ENCODE results near the gene GNG8. TPM values are rescaled to one million over a fixed set of nuclear protein-coding genes. Genes with fewer than 3 reads are reported as not detected.

Gene GNG8
- total RNA-seq, 3 donors from 2014 or later: 2.3 TPM; not detected in 2

DNA sequence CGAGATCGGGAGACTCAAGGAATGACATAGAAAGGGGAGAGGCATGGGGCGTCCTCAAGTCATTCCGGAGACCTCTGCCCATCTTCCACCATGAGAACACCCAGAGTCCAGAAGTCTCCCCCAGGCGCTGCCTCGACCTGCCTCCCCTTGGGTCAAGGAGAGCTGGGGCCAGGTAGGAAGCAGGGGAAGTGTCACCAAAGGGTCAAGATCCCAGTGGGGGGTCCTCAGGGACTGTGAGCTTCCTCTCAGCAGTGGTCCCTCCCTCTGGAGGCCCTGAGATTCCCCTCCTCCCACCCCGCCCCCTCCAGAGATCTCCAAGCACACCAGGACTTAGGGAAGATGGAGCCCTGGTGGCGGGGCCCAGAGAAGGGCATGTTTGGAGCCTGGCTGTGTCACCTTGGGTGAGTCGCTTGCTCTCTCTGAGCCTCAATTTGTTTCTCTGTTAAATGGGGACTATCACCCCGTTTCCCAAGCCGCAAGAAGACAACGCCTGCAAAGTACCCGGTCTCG lies 24.1 kb upstream of the GNG8 start:
- Histone ChIP-seq H3K4me3 (no peak overlapping the region), H3K36me3 (ENCODE audit: low read depth) (peaks cover 4% of the 10 kb centered on the region), H3K4me1 (ENCODE audit: low read depth) (peaks cover 16% of the 10 kb centered on the region), H3K9me3 (peaks cover 2% of the 10 kb centered on the region)
- peak in 2 of 3 donors; percentile 23 to 35 for DNase-seq
- intact Hi-C loops (cut with DNase I, micrococcal nuclease): loop anchor here (2.0 to 5.0 kb wide), 2 partner anchors 43 to 45 kb away; no protein-coding TSS in a partner anchor
- TF ChIP-seq, protein P1, sequence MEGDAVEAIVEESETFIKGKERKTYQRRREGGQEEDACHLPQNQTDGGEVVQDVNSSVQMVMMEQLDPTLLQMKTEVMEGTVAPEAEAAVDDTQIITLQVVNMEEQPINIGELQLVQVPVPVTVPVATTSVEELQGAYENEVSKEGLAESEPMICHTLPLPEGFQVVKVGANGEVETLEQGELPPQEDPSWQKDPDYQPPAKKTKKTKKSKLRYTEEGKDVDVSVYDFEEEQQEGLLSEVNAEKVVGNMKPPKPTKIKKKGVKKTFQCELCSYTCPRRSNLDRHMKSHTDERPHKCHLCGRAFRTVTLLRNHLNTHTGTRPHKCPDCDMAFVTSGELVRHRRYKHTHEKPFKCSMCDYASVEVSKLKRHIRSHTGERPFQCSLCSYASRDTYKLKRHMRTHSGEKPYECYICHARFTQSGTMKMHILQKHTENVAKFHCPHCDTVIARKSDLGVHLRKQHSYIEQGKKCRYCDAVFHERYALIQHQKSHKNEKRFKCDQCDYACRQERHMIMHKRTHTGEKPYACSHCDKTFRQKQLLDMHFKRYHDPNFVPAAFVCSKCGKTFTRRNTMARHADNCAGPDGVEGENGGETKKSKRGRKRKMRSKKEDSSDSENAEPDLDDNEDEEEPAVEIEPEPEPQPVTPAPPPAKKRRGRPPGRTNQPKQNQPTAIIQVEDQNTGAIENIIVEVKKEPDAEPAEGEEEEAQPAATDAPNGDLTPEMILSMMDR (IDR thresholded peaks at IDR 0.05): no peak
- no peak for ATAC-seq

DNA sequence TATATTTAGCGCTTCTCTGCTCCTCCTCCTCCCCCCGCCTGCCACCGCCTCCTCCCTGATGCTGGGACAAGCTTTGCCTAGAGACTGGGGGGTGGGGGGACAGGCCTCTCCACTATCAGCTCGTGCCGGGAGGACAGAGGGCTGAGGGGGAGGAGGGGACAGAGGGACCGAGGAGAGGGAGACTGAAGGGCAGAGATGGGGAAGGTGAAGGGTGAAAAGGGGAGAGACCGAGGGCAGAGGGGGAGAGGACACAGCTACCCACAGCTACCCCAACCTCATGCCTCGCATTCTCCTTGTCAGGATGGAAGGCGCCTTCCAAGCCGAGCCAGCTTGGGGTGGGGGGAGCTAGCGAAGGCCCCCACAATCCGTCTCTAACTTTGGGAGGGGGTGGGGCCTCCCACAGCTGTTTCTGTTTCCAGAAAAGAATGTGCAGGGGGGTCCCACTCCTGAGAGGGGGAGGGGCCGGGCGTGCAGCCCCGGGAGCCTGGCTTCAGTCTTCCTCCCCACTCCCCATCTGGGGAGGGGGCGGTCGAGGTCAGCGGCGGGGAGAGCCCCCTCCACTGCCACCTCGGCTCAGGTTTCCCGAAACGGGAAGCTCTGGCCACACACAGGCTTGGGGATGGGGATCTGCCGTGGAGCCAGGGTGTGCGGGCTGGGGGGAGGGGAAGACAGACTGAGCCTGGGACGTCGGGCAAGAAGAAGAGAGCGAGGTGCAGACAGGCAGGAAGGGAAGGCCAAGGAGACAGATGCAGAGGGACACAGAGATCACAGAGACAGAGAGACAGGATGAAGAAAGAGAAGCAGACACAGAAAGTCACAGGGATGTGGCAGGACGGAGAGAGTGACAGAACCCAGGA lies 23.4 kb upstream of the GNG8 start:
- no peak overlapping the region for H3K4me3 ChIP-seq
- TF ChIP-seq, protein P1 (IDR thresholded peaks at IDR 0.05): no peak
- DNase-seq (peak; percentile 38 to 61 (median 40)), ATAC-seq (no peak)
- intact Hi-C loops (cut with DNase I, micrococcal nuclease): loop anchor here (2.0 to 5.0 kb wide), 2 partner anchors 42 to 45 kb away; no protein-coding TSS in a partner anchor
- H3K9me3 ChIP-seq: peaks cover 2% of the 10 kb centered on the region
- H3K4me1 ChIP-seq (ENCODE audit: low read depth): peaks cover 16% of the 10 kb centered on the region
- peaks cover 4% of the 10 kb centered on the region for H3K36me3 ChIP-seq (ENCODE audit: low read depth)

DNA sequence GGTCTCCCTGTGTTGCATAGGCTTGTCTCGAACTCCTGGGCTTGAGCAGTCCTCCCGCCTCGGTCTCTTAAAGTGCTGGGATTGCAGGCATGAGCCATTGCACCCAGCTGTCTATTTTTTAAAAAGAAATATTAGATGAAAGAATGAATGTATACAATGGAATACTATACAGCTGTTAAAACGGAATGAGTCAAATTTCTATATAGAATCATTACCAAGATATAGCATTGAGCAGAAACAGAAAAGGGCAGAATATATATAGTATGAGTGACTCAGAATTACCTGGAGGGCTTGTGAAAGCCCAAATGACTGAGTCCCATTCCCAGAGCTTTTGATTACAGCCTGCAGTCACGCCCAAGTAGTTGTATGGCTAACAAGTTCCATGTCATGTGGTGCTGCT lies 20.5 kb upstream of the GNG8 start:
- Histone ChIP-seq H3K4me1 (ENCODE audit: low read depth) (peaks cover 9% of the 10 kb centered on the region), H3K36me3 (ENCODE audit: low read depth) (peaks cover 4% of the 10 kb centered on the region), H3K4me3 (no peak overlapping the region), H3K9me3 (peaks cover 2% of the 10 kb centered on the region)
- no peak for DNase-seq
- ATAC-seq: no peak
- TF ChIP-seq, protein P1 (IDR thresholded peaks at IDR 0.05): no peak
- intact Hi-C loops (cut with DNase I, micrococcal nuclease): no loop called here

DNA sequence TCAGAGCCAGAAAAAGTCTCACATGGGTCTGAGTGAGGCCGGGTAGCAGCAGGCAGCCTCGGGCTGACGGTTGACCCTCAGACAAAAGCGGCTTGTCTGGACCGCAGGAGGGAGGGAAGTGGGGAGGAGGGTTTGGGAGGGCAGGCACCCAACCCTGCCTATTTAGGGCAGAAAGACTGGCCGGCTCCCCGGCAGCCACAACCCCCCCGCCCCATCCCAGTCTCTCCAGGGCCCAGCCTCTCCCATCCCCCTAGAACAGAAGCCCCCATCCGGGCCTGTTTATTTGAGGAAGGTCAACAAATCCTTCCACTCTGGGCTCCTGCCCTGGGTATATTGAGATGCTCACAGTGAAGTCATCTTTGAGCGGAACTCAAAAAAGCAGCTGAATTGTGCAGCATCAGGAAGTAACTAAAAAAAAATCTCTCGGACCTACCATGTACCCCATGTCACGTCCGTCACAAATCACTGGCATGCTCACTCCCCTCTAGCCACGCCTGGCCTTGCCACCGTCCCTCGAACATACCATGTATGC lies 18.7 kb upstream of the GNG8 start:
- Histone ChIP-seq H3K4me1 (ENCODE audit: low read depth) (no peaks in the 10 kb centered on the region), H3K36me3 (ENCODE audit: low read depth) (no peaks in the 10 kb centered on the region), H3K4me3 (no peak overlapping the region), H3K9me3 (no peaks in the 10 kb centered on the region)
- DNase-seq: no peak
- intact Hi-C loops (cut with DNase I, micrococcal nuclease): no loop called here
- ATAC-seq: no peak
- TF ChIP-seq, protein P1 (IDR thresholded peaks at IDR 0.05): no peak

DNA sequence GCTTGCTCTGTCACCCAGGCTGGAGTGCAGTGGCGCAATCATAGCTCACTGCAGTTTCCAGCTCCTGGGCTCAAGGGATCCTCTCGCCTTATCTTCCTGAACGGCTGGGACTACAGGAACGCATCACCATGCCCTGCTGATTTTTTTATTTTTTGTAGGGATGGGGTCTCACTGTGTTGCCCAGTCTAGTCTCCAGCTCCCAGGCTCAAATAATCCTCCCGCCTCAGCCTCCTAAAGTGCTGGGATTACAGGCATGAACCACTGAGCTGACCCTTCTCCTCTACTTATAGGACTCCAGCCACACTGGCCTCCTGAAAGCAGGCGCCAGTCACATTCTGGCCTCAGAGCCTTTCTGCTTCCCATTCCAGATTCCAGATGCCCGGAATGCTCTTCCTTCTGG lies 14.4 kb upstream of the GNG8 start:
- DNase-seq: no peak
- Histone ChIP-seq H3K36me3 (ENCODE audit: low read depth) (no peaks in the 10 kb centered on the region), H3K4me3 (no peak overlapping the region), H3K9me3 (no peaks in the 10 kb centered on the region), H3K4me1 (ENCODE audit: low read depth) (no peaks in the 10 kb centered on the region)
- TF ChIP-seq, protein P1 (IDR thresholded peaks at IDR 0.05): no peak
- no peak for ATAC-seq
- intact Hi-C loops (cut with DNase I, micrococcal nuclease): no loop called here

Data from mucosa of descending colon (tissue), 3 donors.